Spleen (tissue), 11 donors: ENCODE measurements around the gene TNFRSF13B. TPM values are rescaled to one million over a fixed set of nuclear protein-coding genes. Genes with fewer than 3 reads are reported as not detected.

Experiments used
- DNase-seq: peaks from one replicate; pipeline ENCODE4 v3.0.0-alpha.2; 2020
- H3K27ac ChIP-seq, 8 donors: fragments of 200-600 bp; sonication (generic) in 7 of 8; 1 replicate in 4 of 8; 2 replicates in 4 of 8; pipeline versions ENCODE4 v1.5.0 to v1.8.0; 2016 to 2021; ENCODE audit warnings: inconsistent platforms in 4 of 8, mild to moderate bottlenecking in 4 of 8, moderate library complexity in 1 of 8
- H3K27me3 ChIP-seq, 7 donors: fragments of 200-600 bp; sonication (generic) in 6 of 7; replicated peaks in 1 of 7; 1 replicate in 4 of 7; 2 replicates in 3 of 7; pipeline versions ENCODE4 v1.5.0 to v1.8.0; 2016 to 2021; ENCODE audit warnings: inconsistent platforms in 3 of 7, mild to moderate bottlenecking in 1 of 7
- H3K36me3 ChIP-seq, 6 donors: fragments of 200-600 bp; sonication (generic) in 5 of 6; 1 replicate in 4 of 6; 2 replicates in 2 of 6; pipeline versions ENCODE4 v1.5.0 to v1.8.0; 2016 to 2021; ENCODE audit warnings: inconsistent platforms in 2 of 6
- H3K4me1 ChIP-seq, 6 donors: fragments of 200-600 bp; sonication (generic) in 5 of 6; 1 replicate in 3 of 6; 2 replicates in 3 of 6; pipeline versions ENCODE4 v1.5.0 to v1.8.0; 2016 to 2021; ENCODE audit warnings: inconsistent platforms in 3 of 6
- H3K4me3 ChIP-seq, 8 donors: fragments of 200-600 bp; sonication (generic) in 7 of 8; 1 replicate in 4 of 8; 2 replicates in 4 of 8; pipeline versions ENCODE4 v1.5.0 to v1.8.0; 2016 to 2021; ENCODE audit warnings: inconsistent platforms in 4 of 8, mild to moderate bottlenecking in 4 of 8, moderate library complexity in 2 of 8
- H3K9me3 ChIP-seq, 8 donors: fragments of 200-600 bp; sonication (generic) in 7 of 8; 1 replicate in 4 of 8; 2 replicates in 4 of 8; pipeline versions ENCODE4 v1.5.0 to v1.8.0; 2016 to 2021; ENCODE audit warnings: inconsistent platforms in 4 of 8
- POLR2A ChIP-seq, 3 donors: fragments of 450-650 bp; IDR thresholded peaks; one replicate each; pipeline ENCODE4 v1.5.1; 2017; ENCODE audit warnings: antibody characterized with exemption in 3 of 3, mild to moderate bottlenecking in 1 of 3
- POLR2AphosphoS5 ChIP-seq, 3 donors: sonication (generic); formaldehyde crosslinking; IDR thresholded peaks; one replicate each; pipeline ENCODE4 v1.5.1; 2017; ENCODE audit warnings: antibody characterized with exemption in 3 of 3
- WGBS, 5 donors: extraction: QIAGEN DNeasy Blood & Tissue Kit in 3 of 5; methylation state at CpG; one replicate each; pipeline versions ENCODE4 v1.1.5 to v1.1.7; 2013 to 2018; 5-methylcytosine and 5-hydroxymethylcytosine counted together
- intact Hi-C: fragments of 100-400 bp; cut with DNase I; formaldehyde crosslinking; loops from one replicate; pipeline ENCODE4 v1.15.0; 2023; ENCODE audit warnings: low total_unique reads
- polyA plus RNA-seq, 3 donors: library from polyadenylated mRNA; stranded (reverse); fragments of 200-250 nt; gene quantifications; one replicate each; pipeline ENCODE4 v1.2.1, GENCODE V29; 2013
- total RNA-seq, 7 donors: library from RNA; depleted of rRNA in 3 of 7; stranded (reverse); fragments of >200 nt in 3 of 7; fragmentation: NEBNext Ultra II Directional in 4 of 7; extraction: Animal tissue kit (Norgen Biotek cat#: 25700) in 4 of 7; gene quantifications; one replicate each; pipeline versions ENCODE4 v1.1.0 to v1.2.1, GENCODE V29; 2016 to 2021
- TF ChIP-seq, protein P1 (sequence below), 11 experiments: fragments of 200-600 bp in 7 of 11; fragments of 450-650 bp in 4 of 11; sonication (generic) in 4 of 11; IDR thresholded peaks in 8 of 11; conservative IDR thresholded peaks in 3 of 11; 1 replicate in 7 of 11; 2 replicates in 4 of 11; pipeline versions ENCODE4 v1.4.0 to v1.8.0; 2016 to 2021; ENCODE audit warnings: antibody characterized with exemption in 11 of 11, inconsistent platforms in 4 of 11, mild to moderate bottlenecking in 1 of 11
- donor health status: healthy with polysubstance abuse.
- donor health status: DM: no; HTN: no; CAD: no; lungs with moderate emphysema.
- donor health status: DM: no; HTN: no; CAD: no.
- donor health status: Bipolar disorder and iron deficiency.
- donor health status: healthy.
- donor health status: DM: no; HTN: no; CAD: no.
- donor health status: DM: yes; HTN: yes; CAD: no.

The TNFRSF13B gene
- total and polyA plus RNA-seq, 10 donors: 25.1 to 142 (median 49.5) TPM

DNA sequence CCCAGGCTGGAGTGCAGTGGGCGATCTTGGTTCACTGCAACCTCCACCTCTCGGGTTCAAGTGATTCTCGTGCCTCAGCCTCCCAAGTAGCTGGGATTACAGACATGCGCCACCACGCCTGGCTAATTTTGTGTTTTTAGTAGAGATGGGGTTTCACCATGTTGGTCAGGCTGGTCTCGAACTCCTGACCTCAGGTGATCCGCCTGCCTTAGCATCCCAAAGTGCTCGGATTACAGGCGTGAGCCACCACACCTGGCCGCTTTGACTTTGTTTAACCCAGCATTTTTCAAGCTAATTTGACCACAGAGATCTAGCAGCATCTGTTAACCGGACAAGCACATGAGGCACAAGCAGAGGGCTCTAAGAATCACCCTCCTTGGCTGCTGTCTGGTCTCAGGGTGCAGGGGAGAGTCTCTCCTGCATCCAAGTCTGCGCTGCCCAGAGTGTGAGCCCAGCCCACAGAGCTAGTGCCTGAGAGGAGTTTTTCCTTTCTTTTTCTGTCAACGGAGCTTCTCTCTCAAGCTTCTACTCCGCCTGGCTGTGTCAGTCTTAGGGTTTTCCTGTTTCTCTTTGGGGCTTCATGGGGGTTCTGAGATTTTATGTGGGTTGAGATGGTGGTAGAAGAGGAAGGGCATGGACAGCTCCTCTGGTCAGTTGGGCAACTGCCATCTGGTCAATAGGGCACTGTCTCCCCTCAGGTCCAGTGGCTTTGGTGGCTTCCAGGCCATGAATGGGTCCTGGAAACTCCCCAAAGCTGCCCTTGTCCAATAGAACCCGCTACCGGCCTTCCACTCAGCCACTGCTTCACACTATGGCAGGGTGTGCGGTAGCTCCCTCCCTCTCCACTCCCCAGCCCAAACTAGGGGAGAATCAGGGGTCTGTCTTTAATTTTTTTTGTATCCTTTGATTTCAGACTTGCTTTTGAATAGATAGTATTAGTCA is 59.6 kb downstream of the TNFRSF13B start:
- TF ChIP-seq POLR2A (IDR thresholded peaks at IDR 0.05): no peak
- TF ChIP-seq, protein P1, sequence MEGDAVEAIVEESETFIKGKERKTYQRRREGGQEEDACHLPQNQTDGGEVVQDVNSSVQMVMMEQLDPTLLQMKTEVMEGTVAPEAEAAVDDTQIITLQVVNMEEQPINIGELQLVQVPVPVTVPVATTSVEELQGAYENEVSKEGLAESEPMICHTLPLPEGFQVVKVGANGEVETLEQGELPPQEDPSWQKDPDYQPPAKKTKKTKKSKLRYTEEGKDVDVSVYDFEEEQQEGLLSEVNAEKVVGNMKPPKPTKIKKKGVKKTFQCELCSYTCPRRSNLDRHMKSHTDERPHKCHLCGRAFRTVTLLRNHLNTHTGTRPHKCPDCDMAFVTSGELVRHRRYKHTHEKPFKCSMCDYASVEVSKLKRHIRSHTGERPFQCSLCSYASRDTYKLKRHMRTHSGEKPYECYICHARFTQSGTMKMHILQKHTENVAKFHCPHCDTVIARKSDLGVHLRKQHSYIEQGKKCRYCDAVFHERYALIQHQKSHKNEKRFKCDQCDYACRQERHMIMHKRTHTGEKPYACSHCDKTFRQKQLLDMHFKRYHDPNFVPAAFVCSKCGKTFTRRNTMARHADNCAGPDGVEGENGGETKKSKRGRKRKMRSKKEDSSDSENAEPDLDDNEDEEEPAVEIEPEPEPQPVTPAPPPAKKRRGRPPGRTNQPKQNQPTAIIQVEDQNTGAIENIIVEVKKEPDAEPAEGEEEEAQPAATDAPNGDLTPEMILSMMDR (IDR thresholded peaks at IDR 0.05 in 8 of 11, conservative IDR thresholded peaks at IDR 0.05 in 3 of 11): no peak
- no peak for TF ChIP-seq POLR2AphosphoS5 (IDR thresholded peaks at IDR 0.05)
- Histone ChIP-seq H3K9me3 (no peaks in the 10 kb centered on the region), H3K27ac (no peak overlapping the region), H3K27me3 (peaks cover 0 to 16% (median 0%) of the 10 kb centered on the region in 7 donors), H3K4me3 (no peak overlapping the region), H3K4me1 (no peaks in the 10 kb centered on the region), H3K36me3 (no peaks in the 10 kb centered on the region)
- intact Hi-C loops: no loop called here
- peak; percentile 15 for DNase-seq
- 82 to 88% (median 85%) methylated on average over 15 to 17 of the region's 17 CpGs for WGBS, 5 donors

DNA sequence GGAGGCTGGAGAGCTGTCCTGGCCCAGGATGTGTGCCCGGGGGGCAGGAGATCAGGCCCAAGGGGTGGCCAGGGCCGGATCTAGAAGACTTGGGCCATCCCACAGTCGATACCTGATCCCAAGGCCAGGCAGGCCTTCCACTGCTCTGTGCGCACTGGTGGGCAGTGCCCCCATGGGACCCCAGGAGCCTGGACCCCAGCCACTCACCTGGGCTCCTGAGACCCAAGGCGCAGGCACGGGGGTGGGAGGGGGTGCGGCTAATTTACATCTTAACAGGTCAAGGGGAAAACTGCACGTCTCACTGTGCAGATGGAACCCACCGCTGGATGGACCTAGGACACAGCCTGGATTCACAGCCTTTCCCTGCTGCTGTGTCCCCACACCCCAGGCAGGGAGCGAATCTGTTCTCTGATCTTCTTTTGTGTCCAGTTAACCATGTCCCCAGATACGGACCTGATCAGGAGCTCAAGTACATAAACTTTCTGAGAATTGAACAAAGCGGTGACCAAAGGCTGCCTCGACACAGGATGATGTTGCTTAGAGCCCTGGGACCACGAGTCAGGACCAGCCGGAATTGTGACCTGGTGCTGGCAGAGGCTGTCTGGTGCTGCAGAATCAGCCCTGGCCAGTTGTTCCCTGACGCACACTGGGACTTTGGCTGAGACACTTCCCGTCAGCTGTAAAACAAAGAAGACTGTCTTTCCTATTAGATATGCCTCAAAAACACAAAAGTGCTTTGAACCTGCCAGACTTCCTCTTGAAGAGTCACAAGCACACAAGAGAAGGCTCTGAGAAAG is 60.6 kb downstream of the TNFRSF13B start:
- no peak overlapping the region for H3K27ac ChIP-seq
- intact Hi-C loops: no loop called here
- H3K9me3 ChIP-seq: no peaks in the 10 kb centered on the region
- H3K27me3 ChIP-seq: peaks cover 0 to 17% (median 0%) of the 10 kb centered on the region in 7 donors
- H3K4me3 ChIP-seq: no peak overlapping the region
- 77 to 81% (median 79%) methylated on average over 14 to 17 of the region's 17 CpGs for WGBS, 5 donors
- peak; percentile 69 for DNase-seq
- no peaks in the 10 kb centered on the region for H3K36me3 ChIP-seq
- no peak for TF ChIP-seq POLR2AphosphoS5 (IDR thresholded peaks at IDR 0.05)
- TF ChIP-seq, protein P1 (IDR thresholded peaks at IDR 0.05 in 8 of 11, conservative IDR thresholded peaks at IDR 0.05 in 3 of 11): no peak
- TF ChIP-seq POLR2A (IDR thresholded peaks at IDR 0.05): no peak
- no peaks in the 10 kb centered on the region for H3K4me1 ChIP-seq

DNA sequence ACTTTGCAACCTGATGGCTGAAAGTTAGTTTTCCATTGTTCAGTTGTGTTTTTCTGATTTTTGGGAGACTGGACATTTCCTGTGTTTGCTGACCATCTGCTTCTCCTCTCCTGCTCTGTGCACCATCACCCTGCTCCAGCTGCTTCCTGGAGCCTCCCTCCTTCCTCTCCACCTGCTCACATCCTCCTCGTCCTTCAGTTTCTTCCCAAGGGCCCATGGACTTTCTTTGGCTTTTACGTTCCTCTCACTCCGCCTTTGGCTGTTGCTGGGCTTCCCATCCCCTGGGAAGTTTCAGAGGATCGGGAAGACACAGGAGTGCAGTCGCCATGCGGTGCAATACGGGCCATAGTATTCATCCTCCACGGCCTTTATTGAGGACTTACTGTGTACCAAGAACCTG is 61.6 kb downstream of the TNFRSF13B start:
- H3K4me1 ChIP-seq: no peaks in the 10 kb centered on the region
- peaks cover 0 to 17% (median 0%) of the 10 kb centered on the region in 7 donors for H3K27me3 ChIP-seq
- peak; percentile 35 for DNase-seq
- 67 to 74% (median 70%) methylated on average over 8 of the region's 8 CpGs for WGBS, 5 donors
- H3K27ac ChIP-seq: no peak overlapping the region
- intact Hi-C loops: no loop called here
- H3K36me3 ChIP-seq: no peaks in the 10 kb centered on the region
- no peaks in the 10 kb centered on the region for H3K9me3 ChIP-seq
- TF ChIP-seq, protein P1 (IDR thresholded peaks at IDR 0.05 in 8 of 11, conservative IDR thresholded peaks at IDR 0.05 in 3 of 11): no peak
- TF ChIP-seq POLR2AphosphoS5 (IDR thresholded peaks at IDR 0.05) (no peak), POLR2A (IDR thresholded peaks at IDR 0.05) (no peak)
- H3K4me3 ChIP-seq: no peak overlapping the region
